Activated T-helper 17 cell treated with anti-CD3 and anti-CD28 coated beads, Interleukin-2, amount 50 U/mL, for 72 hours (primary cell): ENCODE results near the gene DAND5. TPM values are rescaled to one million over a fixed set of nuclear protein-coding genes. Genes with fewer than 3 reads are reported as not detected.

Source experiments
- ATAC-seq: fragments of 150-1000 bp; cut with Tn5 transposase; replicated peaks from 2 replicates; pipeline ENCODE4 v1.10.0; 2021; ENCODE audit warnings: mild to moderate bottlenecking, moderate library complexity
- H3K27ac Mint-ChIP-seq: one replicate; pipeline ENCODE4 v1.8.0; 2022; ENCODE audit warnings: mixed read lengths
- H3K27me3 Mint-ChIP-seq: one replicate; pipeline ENCODE4 v1.8.0; 2022; ENCODE audit warnings: mixed read lengths
- H3K36me3 Mint-ChIP-seq: one replicate; pipeline ENCODE4 v1.8.0; 2022; ENCODE audit warnings: low read depth, mild to moderate bottlenecking, mixed read lengths
- H3K4me1 Mint-ChIP-seq: one replicate; pipeline ENCODE4 v1.8.0; 2022; ENCODE audit warnings: mixed read lengths
- H3K4me3 Mint-ChIP-seq: one replicate; pipeline ENCODE4 v1.8.0; 2022; ENCODE audit warnings: mild to moderate bottlenecking, mixed read lengths
- H3K9me3 Mint-ChIP-seq: one replicate; pipeline ENCODE4 v1.8.0; 2022; ENCODE audit warnings: mixed read lengths
- total RNA-seq, 2 donors: library from RNA; stranded (reverse); gene quantifications; one replicate each; pipeline ENCODE4 v1.2.3, GENCODE V29; 2022

DAND5 gene
- total RNA-seq, 2 donors from 2014 or later = 0.30 to 0.40 TPM

- H3K27me3 Mint-ChIP-seq = peaks cover 4% of the 10 kb centered on the region
- no peaks in the 10 kb centered on the region for H3K4me1 Mint-ChIP-seq
- H3K36me3 Mint-ChIP-seq = no peaks in the 10 kb centered on the region
- H3K9me3 Mint-ChIP-seq = no peaks in the 10 kb centered on the region
- ATAC-seq = no peak
- no peak overlapping the region for H3K4me3 Mint-ChIP-seq
- no peak overlapping the region for H3K27ac Mint-ChIP-seq
Measured at GRCh38 chr19:12987781-12988180, 18.4 kb downstream of the DAND5 start.

GRCh38 chr19:12990431-12990830 is 21.1 kb downstream of the DAND5 start:
- peaks cover 6% of the 10 kb centered on the region for H3K36me3 Mint-ChIP-seq
- H3K27me3 Mint-ChIP-seq = peaks cover 16% of the 10 kb centered on the region
- H3K9me3 Mint-ChIP-seq = no peaks in the 10 kb centered on the region
- peaks cover 6% of the 10 kb centered on the region for H3K4me1 Mint-ChIP-seq
- H3K27ac Mint-ChIP-seq = no peak overlapping the region
- no peak overlapping the region for H3K4me3 Mint-ChIP-seq
- ATAC-seq = no peak

GRCh38 chr19:12990853-12991252 is 21.5 kb downstream of the DAND5 start:
- H3K27ac Mint-ChIP-seq = no peak overlapping the region
- H3K27me3 Mint-ChIP-seq = peaks cover 16% of the 10 kb centered on the region
- peaks cover 6% of the 10 kb centered on the region for H3K4me1 Mint-ChIP-seq
- ATAC-seq = no peak
- H3K4me3 Mint-ChIP-seq = no peak overlapping the region
- H3K36me3 Mint-ChIP-seq = peaks cover 6% of the 10 kb centered on the region
- H3K9me3 Mint-ChIP-seq = no peaks in the 10 kb centered on the region

GRCh38 chr19:12991296-12991695 is 21.9 kb downstream of the DAND5 start:
- Mint-ChIP-seq H3K4me1 (peaks cover 6% of the 10 kb centered on the region), H3K4me3 (no peak overlapping the region), H3K27ac (no peak overlapping the region), H3K9me3 (no peaks in the 10 kb centered on the region), H3K36me3 (peaks cover 6% of the 10 kb centered on the region), H3K27me3 (peaks cover 16% of the 10 kb centered on the region)
- ATAC-seq = no peak

- no peaks in the 10 kb centered on the region for H3K9me3 Mint-ChIP-seq
Measured at GRCh38 chr19:12992729-12993128, 23.4 kb downstream of the DAND5 start.

GRCh38 chr19:12993562-12993961 is 24.2 kb downstream of the DAND5 start:
- no peaks in the 10 kb centered on the region for H3K9me3 Mint-ChIP-seq
- H3K4me3 Mint-ChIP-seq = no peak overlapping the region
- H3K27me3 Mint-ChIP-seq = peaks cover 16% of the 10 kb centered on the region
- no peak overlapping the region for H3K27ac Mint-ChIP-seq
- ATAC-seq = no peak
- H3K36me3 Mint-ChIP-seq = peaks cover 6% of the 10 kb centered on the region
- peaks cover 6% of the 10 kb centered on the region for H3K4me1 Mint-ChIP-seq

More at GRCh38 chr19:12992729-12993128, 23.4 kb downstream of the DAND5 start:
- Mint-ChIP-seq H3K4me1 (peaks cover 6% of the 10 kb centered on the region), H3K27me3 (peaks cover 12% of the 10 kb centered on the region), H3K27ac (no peak overlapping the region), H3K4me3 (no peak overlapping the region), H3K36me3 (peaks cover 6% of the 10 kb centered on the region)
- ATAC-seq = no peak

- Mint-ChIP-seq H3K36me3 (peaks cover 6% of the 10 kb centered on the region), H3K27me3 (peaks cover 16% of the 10 kb centered on the region), H3K4me1 (peaks cover 6% of the 10 kb centered on the region), H3K27ac (peak within 1 kb of the TSS; percentile 42), H3K9me3 (no peaks in the 10 kb centered on the region), H3K4me3 (peak within 1 kb of the TSS; percentile 82)
- ATAC-seq = peak; percentile 44
Measured at GRCh38 chr19:12994701-12995595, 25.6 kb downstream of the DAND5 start, which contains the start of gene NFIX. Gene NFIX (plus strand): TSS chr19:12995475. CDS start chr19:12995838, 363 bp downstream.

- Mint-ChIP-seq H3K4me3 (peak overlapping the region; percentile 29), H3K27ac (no peak overlapping the region), H3K36me3 (peaks cover 6% of the 10 kb centered on the region), H3K9me3 (no peaks in the 10 kb centered on the region), H3K4me1 (peaks cover 6% of the 10 kb centered on the region), H3K27me3 (peaks cover 16% of the 10 kb centered on the region)
- peak; percentile 38 for ATAC-seq
Measured at GRCh38 chr19:12995596-12996405, 26.4 kb downstream of the DAND5 start.

- Mint-ChIP-seq H3K9me3 (no peaks in the 10 kb centered on the region), H3K27me3 (peaks cover 16% of the 10 kb centered on the region), H3K27ac (no peak overlapping the region), H3K4me1 (peaks cover 6% of the 10 kb centered on the region), H3K36me3 (peaks cover 6% of the 10 kb centered on the region), H3K4me3 (peak overlapping the region; percentile 37)
- ATAC-seq = no peak
Measured at GRCh38 chr19:12996406-12997094, 27.2 kb downstream of the DAND5 start.

- Mint-ChIP-seq H3K27me3 (peaks cover 16% of the 10 kb centered on the region), H3K27ac (no peak overlapping the region), H3K4me3 (peak overlapping the region; percentile 37), H3K36me3 (peaks cover 6% of the 10 kb centered on the region), H3K9me3 (no peaks in the 10 kb centered on the region), H3K4me1 (peaks cover 6% of the 10 kb centered on the region)
- ATAC-seq = no peak
Measured at GRCh38 chr19:12997179-12997966, 28.0 kb downstream of the DAND5 start.

- ATAC-seq = no peak
- H3K27me3 Mint-ChIP-seq = peaks cover 16% of the 10 kb centered on the region
- peaks cover 6% of the 10 kb centered on the region for H3K4me1 Mint-ChIP-seq
- H3K9me3 Mint-ChIP-seq = no peaks in the 10 kb centered on the region
- no peak overlapping the region for H3K4me3 Mint-ChIP-seq
- H3K36me3 Mint-ChIP-seq = peaks cover 6% of the 10 kb centered on the region
- H3K27ac Mint-ChIP-seq = no peak overlapping the region
Measured at GRCh38 chr19:12997967-12998940, 28.9 kb downstream of the DAND5 start.

- Mint-ChIP-seq H3K4me3 (no peak overlapping the region), H3K27me3 (peaks cover 4% of the 10 kb centered on the region)
Measured at GRCh38 chr19:13001166-13001501, 31.8 kb downstream of the DAND5 start.

More at GRCh38 chr19:13001166-13001501, 31.8 kb downstream of the DAND5 start:
- H3K9me3 Mint-ChIP-seq = no peaks in the 10 kb centered on the region
- H3K4me1 Mint-ChIP-seq = no peaks in the 10 kb centered on the region
- no peaks in the 10 kb centered on the region for H3K36me3 Mint-ChIP-seq
- ATAC-seq = no peak
- no peak overlapping the region for H3K27ac Mint-ChIP-seq
